ENCODE results near the gene PCSK1N. TPM values are rescaled to one million over a fixed set of nuclear protein-coding genes. Genes with fewer than 3 reads are reported as not detected.

The PCSK1N gene
- total RNA-seq, 4 donors from 2014 or later = 3.0 to 15.9 (median 3.4) TPM; not detected in 1

DNA sequence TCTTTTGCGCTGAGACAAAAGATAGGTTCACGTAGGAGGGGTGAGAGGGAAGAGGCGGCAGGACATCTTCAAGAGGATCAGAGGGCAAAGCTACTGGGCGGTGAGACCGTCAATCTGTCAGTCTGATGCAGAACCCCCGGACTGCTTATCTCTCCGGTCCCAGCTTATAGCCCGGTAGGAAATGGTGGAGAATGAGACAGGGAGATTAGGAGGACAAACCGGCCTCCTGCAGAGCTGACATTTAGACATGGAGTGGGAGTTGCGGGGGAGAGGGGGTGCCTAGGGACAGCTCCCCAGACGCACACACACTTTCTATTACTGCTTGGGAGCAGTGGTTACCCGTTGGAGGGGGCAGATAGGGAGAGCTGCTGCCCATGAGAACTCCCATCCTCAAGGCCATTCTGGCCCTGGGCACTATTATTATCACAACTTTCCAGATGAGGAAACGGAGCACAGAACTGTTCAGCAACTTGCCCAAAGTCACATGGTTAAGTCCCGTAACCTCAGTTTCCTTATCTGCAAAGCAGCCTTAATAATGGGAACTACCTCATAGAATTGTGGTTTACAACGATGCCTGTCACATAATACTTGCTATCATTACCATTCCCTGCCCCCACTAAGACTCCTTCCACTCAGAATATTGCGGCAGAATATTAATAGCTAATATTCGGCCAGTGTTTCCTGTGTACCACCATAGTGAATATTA lies 34.7 kb downstream of the PCSK1N start:
- intact Hi-C loops (cut with DNase I; ENCODE audit: low total_unique reads) = no loop called here
- no peak for DNase-seq

DNA sequence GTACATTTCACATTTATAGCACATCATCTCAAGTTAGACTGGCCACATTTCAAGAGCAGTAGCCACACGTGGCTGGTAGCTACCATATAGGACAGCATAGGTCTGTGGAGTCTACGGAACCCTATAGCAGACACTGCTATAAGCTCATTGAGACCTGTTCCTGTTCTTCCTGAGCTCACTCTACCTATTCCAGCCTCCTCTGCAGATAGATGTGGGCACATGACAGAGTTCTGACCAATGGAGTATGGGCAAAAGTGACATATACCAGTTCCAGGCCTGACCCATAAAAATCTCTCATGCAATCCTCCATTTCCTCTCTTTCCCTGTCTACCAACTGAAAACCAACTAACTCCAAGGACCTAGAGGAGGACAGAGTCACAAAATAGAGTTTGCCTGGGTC lies 37.1 kb downstream of the PCSK1N start:
- intact Hi-C loops (cut with DNase I; ENCODE audit: low total_unique reads) = no loop called here
- H3K9me3 ChIP-seq = no peaks in the 10 kb centered on the region
- H3K4me1 ChIP-seq = no peaks in the 10 kb centered on the region
- H3K36me3 ChIP-seq = no peaks in the 10 kb centered on the region
- no peak for TF ChIP-seq POLR2A (IDR thresholded peaks at IDR 0.05)
- TF ChIP-seq, protein P1, sequence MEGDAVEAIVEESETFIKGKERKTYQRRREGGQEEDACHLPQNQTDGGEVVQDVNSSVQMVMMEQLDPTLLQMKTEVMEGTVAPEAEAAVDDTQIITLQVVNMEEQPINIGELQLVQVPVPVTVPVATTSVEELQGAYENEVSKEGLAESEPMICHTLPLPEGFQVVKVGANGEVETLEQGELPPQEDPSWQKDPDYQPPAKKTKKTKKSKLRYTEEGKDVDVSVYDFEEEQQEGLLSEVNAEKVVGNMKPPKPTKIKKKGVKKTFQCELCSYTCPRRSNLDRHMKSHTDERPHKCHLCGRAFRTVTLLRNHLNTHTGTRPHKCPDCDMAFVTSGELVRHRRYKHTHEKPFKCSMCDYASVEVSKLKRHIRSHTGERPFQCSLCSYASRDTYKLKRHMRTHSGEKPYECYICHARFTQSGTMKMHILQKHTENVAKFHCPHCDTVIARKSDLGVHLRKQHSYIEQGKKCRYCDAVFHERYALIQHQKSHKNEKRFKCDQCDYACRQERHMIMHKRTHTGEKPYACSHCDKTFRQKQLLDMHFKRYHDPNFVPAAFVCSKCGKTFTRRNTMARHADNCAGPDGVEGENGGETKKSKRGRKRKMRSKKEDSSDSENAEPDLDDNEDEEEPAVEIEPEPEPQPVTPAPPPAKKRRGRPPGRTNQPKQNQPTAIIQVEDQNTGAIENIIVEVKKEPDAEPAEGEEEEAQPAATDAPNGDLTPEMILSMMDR (IDR thresholded peaks at IDR 0.05) = no peak
- DNase-seq = no peak
- H3K4me3 ChIP-seq = no peak overlapping the region
- no peaks in the 10 kb centered on the region for H3K27me3 ChIP-seq
- no peak overlapping the region for H3K27ac ChIP-seq

More for the DNA sequence above, 34.7 kb downstream of the PCSK1N start:
- no peaks in the 10 kb centered on the region for H3K27me3 ChIP-seq
- H3K9me3 ChIP-seq = no peaks in the 10 kb centered on the region
- H3K36me3 ChIP-seq = no peaks in the 10 kb centered on the region
- peak overlapping the region; percentile 61 to 76 for H3K4me3 ChIP-seq
- no peaks in the 10 kb centered on the region for H3K4me1 ChIP-seq
- TF ChIP-seq POLR2A (IDR thresholded peaks at IDR 0.05) = no peak
- TF ChIP-seq, protein P1 (IDR thresholded peaks at IDR 0.05) = no peak
- H3K27ac ChIP-seq = peak overlapping the region; percentile 93 to 95

DNA sequence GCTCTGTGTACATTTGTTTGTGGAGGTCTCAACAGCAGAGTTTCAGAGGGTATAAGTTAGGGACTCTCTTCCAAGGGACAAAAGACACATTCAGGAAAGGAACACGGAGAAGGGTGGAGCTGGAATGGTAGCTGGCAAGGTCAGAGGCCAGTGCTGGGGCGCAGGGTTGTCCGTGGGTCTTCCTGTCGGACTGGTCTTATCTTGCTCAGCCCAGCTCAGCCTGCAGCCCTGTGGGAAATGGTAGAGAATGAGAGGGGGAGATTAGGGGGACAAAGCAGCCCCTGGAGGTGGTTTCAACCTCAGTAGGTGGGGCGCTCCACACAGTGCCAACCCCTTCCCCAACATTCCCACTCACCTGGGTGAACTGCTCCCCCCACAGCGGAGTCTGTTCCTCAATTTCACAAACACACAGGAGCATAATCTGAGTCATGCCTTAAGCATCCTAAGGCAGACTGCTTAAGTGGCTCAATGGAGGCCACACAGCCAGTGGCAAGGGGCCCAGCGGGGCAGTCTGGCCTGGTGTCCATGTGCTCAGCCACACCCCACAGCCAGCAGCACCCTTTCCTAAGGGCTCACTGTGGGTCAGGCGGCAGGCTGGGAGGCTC lies 40.4 kb downstream of the PCSK1N start:
- intact Hi-C loops (cut with DNase I; ENCODE audit: low total_unique reads) = no loop called here
- no peak overlapping the region for H3K4me3 ChIP-seq

DNA sequence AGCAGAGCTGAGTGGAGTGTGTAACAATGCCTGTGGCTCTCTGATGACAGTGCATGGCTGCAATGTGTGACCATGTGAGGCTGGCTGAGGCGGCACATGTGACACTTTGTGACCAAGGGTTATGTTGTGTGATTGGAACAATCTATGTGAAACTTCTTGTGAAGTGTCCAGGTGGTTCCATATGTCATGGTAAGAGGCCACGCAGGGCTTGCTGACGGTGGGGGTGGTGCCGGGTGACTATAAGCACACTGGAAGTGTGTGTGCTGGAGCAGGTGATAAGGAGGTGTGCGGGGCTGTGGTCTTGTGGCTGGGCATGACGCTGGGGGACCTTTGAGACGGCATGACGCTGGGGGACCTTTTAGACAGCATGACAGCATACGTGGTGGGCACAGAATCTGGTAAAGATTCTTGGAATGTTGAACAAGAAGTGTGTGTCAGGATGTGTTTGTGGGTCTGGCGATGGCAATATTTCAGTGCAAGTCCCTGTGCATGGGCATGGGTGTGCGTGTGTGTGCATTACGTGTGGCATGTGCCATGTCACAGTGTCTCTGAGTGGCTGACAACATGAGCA lies 41.0 kb downstream of the PCSK1N start:
- Histone ChIP-seq H3K27ac (no peak overlapping the region), H3K4me1 (no peaks in the 10 kb centered on the region), H3K36me3 (no peaks in the 10 kb centered on the region), H3K27me3 (no peaks in the 10 kb centered on the region), H3K4me3 (no peak overlapping the region), H3K9me3 (no peaks in the 10 kb centered on the region)
- no peak for DNase-seq
- intact Hi-C loops (cut with DNase I; ENCODE audit: low total_unique reads) = no loop called here
- TF ChIP-seq, protein P1 (IDR thresholded peaks at IDR 0.05) = no peak
- no peak for TF ChIP-seq POLR2A (IDR thresholded peaks at IDR 0.05)

More for the DNA sequence above, 40.4 kb downstream of the PCSK1N start:
- H3K9me3 ChIP-seq = no peaks in the 10 kb centered on the region
- no peak overlapping the region for H3K27ac ChIP-seq
- no peaks in the 10 kb centered on the region for H3K4me1 ChIP-seq
- TF ChIP-seq, protein P1 (IDR thresholded peaks at IDR 0.05) = no peak
- TF ChIP-seq POLR2A (IDR thresholded peaks at IDR 0.05) = no peak
- DNase-seq = no peak
- no peaks in the 10 kb centered on the region for H3K36me3 ChIP-seq
- no peaks in the 10 kb centered on the region for H3K27me3 ChIP-seq

DNA sequence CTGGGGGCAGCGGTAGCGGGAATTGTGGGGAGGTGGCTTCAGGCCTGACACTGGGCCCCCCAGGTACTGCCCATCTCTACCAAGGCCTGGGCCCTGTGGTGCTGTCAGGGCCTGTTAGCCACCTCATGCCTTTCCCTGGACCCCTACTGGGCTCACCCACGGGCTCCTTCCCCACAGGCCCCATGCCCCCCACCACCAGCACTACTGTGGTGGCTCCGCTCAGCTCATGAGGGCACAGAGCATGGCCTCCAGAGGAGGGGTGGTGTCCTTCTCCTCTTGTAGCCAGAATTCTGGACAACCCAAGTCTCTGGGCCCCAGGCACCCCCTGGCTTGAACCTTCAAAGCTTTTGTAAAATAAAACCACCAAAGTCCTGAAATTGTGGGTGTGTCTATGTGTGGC lies 41.5 kb downstream of the PCSK1N start:
- Histone ChIP-seq H3K9me3 (no peaks in the 10 kb centered on the region), H3K4me3 (no peak overlapping the region), H3K27ac (no peak overlapping the region), H3K4me1 (no peaks in the 10 kb centered on the region), H3K27me3 (no peaks in the 10 kb centered on the region), H3K36me3 (no peaks in the 10 kb centered on the region)
- no peak for DNase-seq
- intact Hi-C loops (cut with DNase I; ENCODE audit: low total_unique reads) = no loop called here
- TF ChIP-seq POLR2A (IDR thresholded peaks at IDR 0.05) = no peak
- TF ChIP-seq, protein P1 (IDR thresholded peaks at IDR 0.05) = no peak

Data from uterus (tissue), 4 donors.